Measurements from ENCODE around the gene TMEM242.
"Not testable (repeated sequence)": the region's sequence is repeated elsewhere in the genome, so short reads cannot be mapped to it uniquely, and the experiment has no call there.

The TMEM242 gene

GRCh38 chr6:157323255-157323965 lies at the start of gene TMEM242:
Gene TMEM242 (minus strand): TSS chr6:157323519. CDS start chr6:157323499, 20 bp downstream.
- peak; percentile 82 to 85 for DNase-seq

GRCh38 chr6:157372501-157373280 lies 49.4 kb upstream of the TMEM242 start:
- no peak for DNase-seq

GRCh38 chr6:157370755-157371154 lies 47.4 kb upstream of the TMEM242 start:
- DNase-seq: no peak

GRCh38 chr6:157368359-157369049 lies 45.2 kb upstream of the TMEM242 start:
- no peak for DNase-seq

- DNase-seq: no peak
Measured at GRCh38 chr6:157366648-157367047, 43.3 kb upstream of the TMEM242 start.

GRCh38 chr6:157364705-157365104 lies 41.4 kb upstream of the TMEM242 start:
- DNase-seq: no peak

- no peak for DNase-seq
Measured at GRCh38 chr6:157361886-157362285, 38.6 kb upstream of the TMEM242 start.

- no peak for DNase-seq
Measured at GRCh38 chr6:157358287-157358686, 35.0 kb upstream of the TMEM242 start.

GRCh38 chr6:157346373-157346772 lies 23.1 kb upstream of the TMEM242 start:
- DNase-seq: no peak

- DNase-seq: no peak
Measured at GRCh38 chr6:157343732-157344131, 20.4 kb upstream of the TMEM242 start.

GRCh38 chr6:157339432-157339831 lies 16.1 kb upstream of the TMEM242 start:
- no peak for DNase-seq

- DNase-seq: no peak
Measured at GRCh38 chr6:157337751-157338150, 14.4 kb upstream of the TMEM242 start.

- not testable (repeated sequence) for DNase-seq
Measured at GRCh38 chr6:157337276-157337675, 14.0 kb upstream of the TMEM242 start.

GRCh38 chr6:157335829-157336228 lies 12.5 kb upstream of the TMEM242 start:
- no peak for DNase-seq

GRCh38 chr6:157333956-157334355 lies 10.6 kb upstream of the TMEM242 start:
- no peak for DNase-seq

GRCh38 chr6:157333537-157333936 lies 10.2 kb upstream of the TMEM242 start:
- no peak for DNase-seq

GRCh38 chr6:157332813-157333212 lies 9.5 kb upstream of the TMEM242 start:
- DNase-seq: no peak

- no peak for DNase-seq
Measured at GRCh38 chr6:157330831-157331230, 7.5 kb upstream of the TMEM242 start.

- DNase-seq: no peak
Measured at GRCh38 chr6:157329829-157330228, 6.5 kb upstream of the TMEM242 start.

- DNase-seq: no peak
Measured at GRCh38 chr6:157328108-157328692, 4.9 kb upstream of the TMEM242 start.

GRCh38 chr6:157326979-157327378 lies 3.7 kb upstream of the TMEM242 start:
- no peak for DNase-seq

- no peak for DNase-seq
Measured at GRCh38 chr6:157325069-157325805, 1.9 kb upstream of the TMEM242 start.

GRCh38 chr6:157323966-157324300 lies 614 bp upstream of the TMEM242 start:
- DNase-seq: peak; percentile 10 to 15

Measured in stimulated activated CD4-positive, alpha-beta T cell treated with anti-CD3 and anti-CD28 coated beads, Interleukin-4, amount 100 ng/mL, for 4 hours (primary cell).